Stimulated activated CD8-positive, alpha-beta memory T cell treated with anti-CD3 and anti-CD28 coated beads, Interleukin-4, amount 100 ng/mL, for 48 hours (primary cell): ENCODE data around the gene NUDCD3.
"Not testable (repeated sequence)": the region's sequence is repeated elsewhere in the genome, so short reads cannot be mapped to it uniquely, and the experiment has no call there.

ENCODE experiments used
- DNase-seq: peaks from one replicate; pipeline ENCODE4 v3.0.0-alpha.2; 2020

The NUDCD3 gene

DNA sequence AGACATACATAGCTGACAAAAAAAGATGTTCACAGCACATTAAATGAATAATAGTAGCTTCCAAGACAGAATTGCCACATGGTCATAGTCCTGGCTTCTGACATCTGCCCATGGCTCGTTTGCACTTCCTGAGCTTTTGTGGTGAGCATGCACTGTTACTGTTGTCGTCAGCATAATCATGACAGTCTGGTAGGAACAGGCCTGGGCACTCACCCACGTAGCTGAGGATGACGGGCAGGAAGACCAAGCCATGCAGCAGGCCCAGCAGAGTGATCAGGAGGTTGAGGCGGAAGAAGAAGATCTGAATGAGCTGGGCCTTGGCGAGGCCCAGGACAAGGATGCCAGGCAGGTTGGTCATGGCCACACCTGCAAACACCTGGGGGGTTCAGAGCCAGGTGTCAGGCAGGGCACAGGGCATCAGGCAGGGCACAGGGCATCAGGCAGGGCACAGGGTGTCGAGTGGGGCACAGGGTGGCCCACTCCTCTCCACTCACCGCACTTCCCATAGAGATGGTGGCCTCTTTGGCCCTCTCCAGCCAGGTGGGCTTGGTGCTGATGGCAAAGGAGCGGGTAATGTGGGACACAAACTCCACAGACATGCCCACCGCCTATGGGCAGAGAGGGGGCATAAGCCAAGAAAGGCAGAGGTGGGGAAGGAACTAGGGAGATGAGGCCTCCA lies 25.3 kb upstream of the NUDCD3 start:
- DNase-seq, result no peak

DNA sequence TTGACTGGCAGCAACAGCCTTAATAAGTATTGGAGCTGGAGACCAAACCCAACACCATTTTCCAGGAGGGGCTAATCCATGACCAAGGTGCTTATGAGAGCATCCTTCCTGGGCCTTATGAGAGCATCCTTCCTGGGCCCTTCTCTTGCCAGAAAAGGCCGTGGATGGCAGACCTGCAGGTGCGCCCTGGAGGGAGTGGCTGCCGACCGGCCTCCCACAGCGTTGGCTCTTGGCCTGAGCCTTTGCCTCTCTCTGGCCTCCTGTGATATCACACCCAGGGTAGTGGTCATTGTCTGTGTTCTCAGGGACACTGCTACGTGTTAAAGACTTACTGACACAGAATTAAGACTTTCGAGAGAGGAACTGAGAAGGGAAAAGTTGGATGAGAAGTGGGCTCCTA lies 22.3 kb upstream of the NUDCD3 start:
- no peak for DNase-seq

DNA sequence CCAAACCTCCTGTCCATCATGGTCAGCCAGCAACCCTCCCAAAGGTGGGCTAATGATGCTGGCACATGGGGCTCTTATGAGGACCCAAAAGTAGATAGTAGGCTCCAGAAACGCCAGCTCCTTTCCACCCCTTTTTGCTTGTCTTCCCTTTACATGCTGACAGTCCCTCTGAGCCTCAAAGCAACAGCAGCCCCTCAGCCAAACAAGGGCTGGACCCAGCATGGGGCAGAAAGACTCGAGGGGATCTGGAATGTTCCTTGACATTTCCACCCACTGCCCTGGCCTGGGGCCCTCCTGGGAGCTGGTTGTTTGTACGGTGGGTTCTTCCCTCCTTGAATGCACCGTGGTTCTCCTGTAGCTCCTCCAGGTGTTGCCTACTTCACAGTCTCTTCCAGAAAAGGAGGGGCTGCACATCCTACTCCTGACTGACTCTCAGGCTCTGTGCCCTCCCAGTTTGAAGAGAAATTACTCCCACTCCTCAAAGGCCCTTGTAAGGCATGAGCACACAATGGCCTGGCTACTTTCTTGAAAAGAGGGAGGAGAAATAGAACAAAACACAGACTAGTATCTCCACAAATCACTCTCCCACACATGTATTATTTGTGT lies 21.5 kb upstream of the NUDCD3 start:
- DNase-seq, result no peak

DNA sequence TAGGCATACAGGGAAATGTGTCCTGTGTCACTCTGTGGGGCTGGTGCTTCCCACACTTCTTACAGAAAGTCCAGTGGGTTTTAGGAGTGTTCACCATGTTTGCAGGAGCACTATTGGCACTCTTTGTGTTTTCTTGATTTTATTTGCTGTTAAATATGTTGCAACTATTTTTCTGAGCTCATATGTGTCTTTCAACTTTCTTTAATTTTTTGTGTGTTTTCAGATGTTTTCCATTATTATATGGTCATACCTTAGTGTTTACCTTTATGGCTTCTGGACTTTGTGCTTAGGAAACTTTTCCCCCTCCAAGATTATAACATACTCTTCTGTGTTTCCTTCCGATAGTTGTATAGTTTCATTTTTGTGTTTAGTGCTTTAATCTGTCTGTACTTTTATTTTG lies 20.8 kb upstream of the NUDCD3 start:
- no peak for DNase-seq

DNA sequence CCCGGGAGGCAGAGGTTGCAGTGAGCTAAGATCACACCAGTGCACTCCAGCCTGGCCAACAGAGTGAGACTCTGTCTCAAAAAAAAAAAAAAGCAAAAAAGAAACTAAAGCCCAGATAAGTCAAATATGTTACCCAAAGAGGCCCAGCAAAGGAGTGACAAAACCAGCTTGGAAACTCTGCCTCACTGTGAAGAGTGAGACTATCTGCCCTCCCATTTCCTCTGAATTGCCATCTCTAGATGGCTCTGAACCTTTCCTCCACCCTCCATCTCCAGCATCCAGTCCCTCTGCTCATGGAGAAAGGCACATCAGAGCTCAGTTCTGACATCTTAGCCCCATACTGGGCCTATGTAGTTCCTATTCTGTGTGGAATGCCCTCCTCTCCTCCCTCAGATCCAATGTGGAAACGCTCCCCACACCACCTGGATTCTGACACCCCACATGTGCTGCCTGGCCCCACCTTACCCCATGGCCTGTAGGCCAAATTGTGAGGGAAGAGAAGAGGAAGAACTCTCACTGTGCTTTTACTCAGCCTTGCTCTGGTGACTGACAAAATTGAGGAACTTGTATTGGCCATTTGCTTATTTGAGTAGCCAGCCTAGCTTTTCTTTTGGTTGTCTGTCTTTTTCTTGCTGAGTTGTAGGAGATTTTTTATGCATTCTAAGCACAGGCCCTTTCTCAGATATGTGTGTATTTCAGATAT lies 18.0 kb upstream of the NUDCD3 start:
- DNase-seq, result no peak

DNA sequence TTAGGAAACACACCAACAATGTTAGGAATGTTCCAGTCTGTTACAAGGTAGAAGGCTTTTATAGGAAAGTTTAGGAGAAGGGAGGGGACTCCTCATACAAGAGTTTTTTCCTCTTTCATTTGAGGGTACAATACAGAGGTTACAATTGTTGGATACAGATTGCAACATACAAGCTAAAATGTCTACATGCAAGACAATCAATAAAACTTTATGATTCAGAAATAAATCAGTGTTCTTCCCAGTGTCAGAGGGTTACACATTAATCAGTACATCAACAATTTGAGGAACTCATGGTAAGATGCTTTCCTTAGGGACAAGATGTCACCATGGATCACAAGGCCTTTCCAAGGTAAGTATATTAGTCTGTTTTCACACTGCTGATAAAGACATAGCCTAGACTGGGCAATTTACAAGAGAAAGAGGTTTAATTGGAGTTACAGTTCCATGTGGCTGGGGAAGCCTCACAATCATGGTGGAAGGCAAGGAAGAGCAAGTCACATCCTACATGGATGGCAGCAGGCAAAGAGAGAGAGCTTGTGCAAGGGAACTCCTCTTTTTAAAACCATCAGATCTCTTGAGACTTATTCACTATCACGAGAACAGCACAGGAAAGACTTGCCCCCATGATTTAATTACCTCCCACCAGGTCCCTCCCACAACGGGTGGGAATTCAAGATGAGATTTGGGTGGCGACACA lies 16.3 kb upstream of the NUDCD3 start:
- DNase-seq, result not testable (repeated sequence)

DNA sequence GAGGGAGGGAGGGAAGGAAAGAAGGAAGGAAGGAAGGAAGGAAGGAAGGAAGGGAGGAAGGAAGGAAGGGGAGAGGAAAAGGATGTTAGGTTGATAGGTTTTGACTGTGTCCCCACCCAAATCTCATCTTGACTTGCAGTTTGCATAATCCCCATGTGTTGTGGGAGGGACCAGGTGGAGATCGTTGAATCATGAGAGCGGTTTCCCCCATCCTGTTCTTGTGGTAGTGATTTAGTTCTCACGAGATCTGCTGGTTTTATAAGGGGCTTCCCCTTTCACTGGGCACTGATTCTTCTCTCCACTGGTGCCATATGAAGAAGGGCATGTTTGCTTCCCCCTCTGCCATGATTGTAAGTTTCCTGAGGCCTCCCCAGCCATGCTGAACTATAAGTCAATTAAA lies 15.1 kb upstream of the NUDCD3 start:
- no peak for DNase-seq

DNA sequence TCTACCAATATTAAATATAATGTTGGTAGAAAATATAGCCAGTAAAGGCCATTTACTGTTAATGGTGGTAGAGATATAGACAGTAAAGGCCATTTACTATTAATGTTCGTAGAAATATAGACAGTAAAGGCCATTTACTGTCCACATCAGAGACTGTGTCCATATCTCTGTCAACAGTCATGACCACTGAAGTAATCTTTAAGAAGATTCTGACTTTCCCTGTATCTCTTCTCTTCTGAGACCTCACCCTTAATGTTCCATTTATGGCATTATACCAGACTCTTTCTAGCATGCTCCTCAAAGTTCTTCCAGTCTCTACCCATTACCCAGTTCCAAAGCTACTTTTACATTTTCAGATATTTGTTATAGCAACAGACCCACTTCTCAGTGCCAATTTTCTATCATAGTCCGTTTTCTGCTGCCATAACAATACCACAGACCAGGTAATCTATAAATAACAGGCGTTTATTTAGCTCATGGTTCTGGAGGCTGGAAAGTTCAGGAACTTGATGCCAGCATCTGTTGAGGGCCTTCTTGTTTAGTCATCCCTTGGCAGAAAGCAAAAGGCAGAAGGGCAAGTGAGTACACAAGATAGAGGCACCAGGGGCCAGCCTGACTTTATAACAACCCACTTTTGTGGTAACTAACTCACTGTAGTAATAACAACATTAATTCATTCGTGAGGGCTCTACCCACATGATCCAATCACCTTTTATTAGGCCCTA lies 7.9 kb upstream of the NUDCD3 start:
- no peak for DNase-seq

DNA sequence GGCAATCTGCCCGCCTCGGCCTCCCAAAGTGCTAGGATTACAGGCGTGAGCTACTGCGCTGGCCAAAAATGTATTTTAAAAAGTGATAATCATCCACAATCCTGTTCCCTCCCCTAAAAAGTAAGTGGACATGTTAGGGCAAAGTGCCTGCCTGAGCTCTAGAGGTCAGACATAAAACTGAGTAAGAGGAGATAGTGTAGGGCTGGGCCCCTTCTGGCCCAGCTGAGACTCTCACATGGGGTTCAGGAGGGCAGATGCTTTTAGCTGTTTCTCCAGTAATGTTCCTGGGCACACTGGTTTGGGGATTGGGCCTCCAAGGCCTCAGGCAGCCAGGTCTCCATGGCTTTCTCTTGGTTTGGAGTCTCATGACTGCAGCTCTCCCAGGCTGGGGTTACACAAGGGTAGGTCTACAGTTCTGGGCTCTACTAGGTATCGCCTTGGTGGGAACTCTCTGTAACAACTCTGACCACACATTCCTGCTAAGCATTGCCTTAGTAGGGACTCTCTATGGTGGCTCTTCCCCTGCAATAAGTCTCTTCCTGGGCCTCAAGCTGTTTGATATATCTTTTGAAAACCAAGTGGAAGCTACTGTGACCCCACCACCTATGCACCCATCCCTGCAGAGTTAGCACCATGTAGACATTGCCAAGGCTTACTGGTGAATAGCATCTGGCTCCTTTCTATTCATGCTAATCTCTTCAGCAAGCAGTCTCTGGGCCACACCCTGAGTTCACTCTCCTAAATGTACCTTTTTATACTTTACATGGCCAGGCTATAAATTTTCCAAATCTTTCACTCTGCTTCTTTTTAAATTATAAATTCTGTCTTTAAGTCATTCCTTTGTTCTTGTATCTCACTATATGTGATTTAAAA lies 6.9 kb upstream of the NUDCD3 start:
- no peak for DNase-seq

DNA sequence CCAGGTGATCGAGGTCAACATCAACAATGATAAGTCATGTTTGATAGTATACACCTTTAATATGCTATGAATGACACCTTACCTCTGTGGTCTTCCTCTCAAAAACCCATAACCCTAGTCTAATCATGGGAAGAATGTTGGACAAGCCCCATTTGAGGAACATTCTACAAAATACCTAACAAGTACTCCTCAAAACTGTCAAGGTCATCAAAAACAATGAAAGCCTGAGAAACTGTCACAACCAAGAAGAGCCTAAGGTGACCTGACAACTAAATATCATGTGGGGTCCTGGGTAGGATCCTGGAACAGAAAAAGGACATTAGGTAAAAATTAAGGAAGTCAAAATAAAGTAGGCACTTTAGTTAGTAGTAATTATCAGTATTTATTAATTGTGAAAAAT lies 5.9 kb upstream of the NUDCD3 start:
- no peak for DNase-seq

DNA sequence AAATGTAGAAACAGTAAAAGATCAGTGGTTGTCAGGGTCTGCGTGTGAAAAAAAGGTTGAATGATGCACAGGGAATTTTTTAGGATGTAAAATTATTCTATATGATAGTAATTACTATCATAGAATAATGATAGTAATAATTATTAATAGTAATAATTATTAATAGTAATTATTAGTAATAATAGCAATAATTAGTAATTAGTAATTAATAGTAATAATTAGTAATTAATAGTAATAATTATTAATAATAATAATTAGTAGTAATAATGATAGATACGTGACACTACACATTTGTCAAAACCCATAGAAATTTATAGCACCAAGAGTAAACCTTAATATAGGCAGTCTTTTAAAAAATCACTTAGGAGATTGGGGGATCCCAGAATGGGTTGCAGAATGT lies 4.5 kb upstream of the NUDCD3 start:
- DNase-seq, result no peak

DNA sequence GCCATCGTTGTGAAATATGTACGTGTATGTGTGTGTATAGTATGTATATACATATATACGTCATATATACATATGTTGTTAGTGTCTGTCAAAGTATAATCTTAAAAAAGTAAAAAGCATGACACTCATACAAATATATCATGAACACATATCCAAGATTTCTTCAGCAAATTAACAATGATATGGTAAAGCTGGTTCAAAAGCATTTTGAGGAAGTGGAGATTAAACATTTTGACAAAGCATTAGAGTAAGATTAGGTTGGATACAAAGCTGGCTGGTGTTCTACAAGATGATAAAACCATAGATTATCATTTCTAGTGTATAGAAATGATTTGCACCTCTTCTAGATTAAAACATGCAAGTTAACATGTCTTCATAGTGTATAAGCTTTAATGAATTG lies 771 bp upstream of the NUDCD3 start:
- no peak for DNase-seq

DNA sequence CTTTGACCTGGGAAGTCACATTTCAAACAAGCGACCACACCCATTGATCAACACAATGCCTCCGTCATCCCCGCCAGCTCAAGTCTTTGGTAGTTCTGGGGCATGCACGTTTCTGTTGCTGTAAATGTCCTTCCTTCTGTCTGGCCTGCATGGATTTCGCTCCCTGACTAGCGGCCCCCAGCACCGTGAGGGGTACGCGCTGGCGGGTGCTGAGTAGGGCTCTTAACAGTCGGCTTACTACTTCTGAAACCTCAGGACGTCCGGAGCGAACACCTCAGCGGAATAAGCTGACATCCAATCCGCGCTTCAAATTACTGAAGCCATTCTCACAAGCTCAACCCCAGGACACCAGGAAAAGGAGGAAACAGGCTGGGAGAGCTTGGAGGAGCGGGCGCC lies 505 bp downstream of the NUDCD3 start:
- DNase-seq, result no peak

DNA sequence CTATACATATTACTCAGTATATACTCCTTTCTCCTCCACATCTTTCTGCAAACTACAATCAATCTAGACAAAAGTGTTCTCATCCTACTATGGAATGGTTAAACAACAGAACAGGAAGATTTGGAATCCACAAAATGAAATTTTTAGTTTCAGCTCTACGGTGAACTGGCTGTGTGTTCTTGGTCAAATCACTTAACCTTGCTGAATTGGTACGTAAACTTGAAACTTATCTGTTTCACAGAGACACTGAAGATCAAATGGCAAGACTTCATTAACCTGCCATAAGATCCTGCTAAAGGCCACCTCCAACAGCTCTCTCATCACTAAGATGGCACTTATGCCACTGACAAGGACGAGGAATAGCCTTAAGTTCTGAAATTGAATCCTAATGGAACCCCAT lies 1.5 kb downstream of the NUDCD3 start:
- DNase-seq, result no peak

DNA sequence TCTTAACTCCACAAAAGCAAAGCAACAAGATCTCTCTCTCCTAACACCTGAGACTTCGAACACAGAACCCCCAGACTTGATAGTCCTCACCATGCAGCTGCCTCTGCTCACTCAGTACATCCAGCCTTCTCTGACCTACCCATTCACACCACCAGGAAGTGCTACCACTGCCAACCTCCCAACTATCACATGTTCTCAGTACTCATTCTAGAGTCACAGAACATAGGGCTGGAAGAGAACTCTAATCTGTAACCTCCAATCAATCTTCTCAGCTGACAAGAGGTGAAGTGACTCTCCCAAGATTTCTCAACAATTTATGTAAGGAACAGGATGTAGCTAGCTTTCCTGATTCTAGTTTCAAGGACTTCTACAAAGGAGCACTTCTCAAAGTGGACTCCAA lies 3.8 kb downstream of the NUDCD3 start:
- DNase-seq, result no peak

DNA sequence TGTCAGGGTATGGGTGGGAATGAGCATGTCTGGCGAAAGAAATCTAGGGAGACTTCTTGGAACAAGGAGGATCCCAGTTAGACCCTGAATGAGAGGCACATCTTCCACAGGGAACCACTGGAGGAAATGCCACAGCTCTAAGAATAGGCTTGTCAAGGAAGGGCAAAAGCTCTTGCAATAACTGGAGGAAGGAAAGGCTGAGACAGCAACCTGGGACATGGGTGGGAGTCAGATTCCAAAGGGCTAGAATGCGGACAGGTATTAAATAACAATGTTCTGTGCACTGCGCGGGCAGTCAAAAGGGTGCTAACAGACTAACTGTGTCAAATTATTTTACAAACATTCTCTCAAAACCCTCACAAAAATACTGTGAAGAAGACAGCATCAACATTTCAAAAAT lies 4.5 kb downstream of the NUDCD3 start:
- no peak for DNase-seq

DNA sequence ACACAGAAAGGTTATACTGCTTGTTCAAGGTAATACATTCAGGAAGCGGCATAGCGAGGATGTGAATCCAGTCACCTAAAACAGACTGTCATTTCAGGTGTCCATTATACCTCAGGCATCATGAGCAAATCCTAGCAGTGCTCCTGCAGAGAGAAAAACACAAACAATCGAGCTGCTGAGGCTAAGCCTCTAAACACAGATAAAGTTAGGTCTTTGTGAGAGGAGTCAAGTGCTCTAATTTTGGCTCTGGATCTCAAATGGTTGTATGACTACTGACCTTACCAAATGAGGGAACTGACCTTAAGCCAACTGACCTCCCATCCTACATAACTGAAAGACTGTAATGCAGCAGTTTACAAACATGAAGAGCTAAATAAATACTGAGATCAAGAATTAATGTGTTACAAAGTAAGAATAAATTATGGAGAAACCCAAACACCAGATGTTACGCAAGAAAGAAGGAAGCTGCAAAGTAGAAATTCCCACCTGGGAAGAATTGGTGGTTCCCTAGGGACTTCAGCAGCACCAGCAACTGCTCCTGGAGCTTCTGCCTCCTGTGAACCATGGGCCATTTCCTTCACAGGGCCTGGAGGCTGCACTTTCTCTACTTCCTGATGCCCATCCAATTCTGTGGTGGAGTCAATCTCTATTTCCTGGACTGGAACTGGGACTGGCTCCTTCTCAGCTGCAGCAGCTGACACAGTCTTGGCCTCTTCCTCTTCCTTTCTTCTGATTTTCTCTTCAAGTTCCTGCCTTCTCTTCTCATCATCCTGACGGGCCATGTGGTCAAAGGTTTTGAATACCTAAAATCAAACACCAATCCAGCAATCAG lies 5.8 kb downstream of the NUDCD3 start:
- no peak for DNase-seq

DNA sequence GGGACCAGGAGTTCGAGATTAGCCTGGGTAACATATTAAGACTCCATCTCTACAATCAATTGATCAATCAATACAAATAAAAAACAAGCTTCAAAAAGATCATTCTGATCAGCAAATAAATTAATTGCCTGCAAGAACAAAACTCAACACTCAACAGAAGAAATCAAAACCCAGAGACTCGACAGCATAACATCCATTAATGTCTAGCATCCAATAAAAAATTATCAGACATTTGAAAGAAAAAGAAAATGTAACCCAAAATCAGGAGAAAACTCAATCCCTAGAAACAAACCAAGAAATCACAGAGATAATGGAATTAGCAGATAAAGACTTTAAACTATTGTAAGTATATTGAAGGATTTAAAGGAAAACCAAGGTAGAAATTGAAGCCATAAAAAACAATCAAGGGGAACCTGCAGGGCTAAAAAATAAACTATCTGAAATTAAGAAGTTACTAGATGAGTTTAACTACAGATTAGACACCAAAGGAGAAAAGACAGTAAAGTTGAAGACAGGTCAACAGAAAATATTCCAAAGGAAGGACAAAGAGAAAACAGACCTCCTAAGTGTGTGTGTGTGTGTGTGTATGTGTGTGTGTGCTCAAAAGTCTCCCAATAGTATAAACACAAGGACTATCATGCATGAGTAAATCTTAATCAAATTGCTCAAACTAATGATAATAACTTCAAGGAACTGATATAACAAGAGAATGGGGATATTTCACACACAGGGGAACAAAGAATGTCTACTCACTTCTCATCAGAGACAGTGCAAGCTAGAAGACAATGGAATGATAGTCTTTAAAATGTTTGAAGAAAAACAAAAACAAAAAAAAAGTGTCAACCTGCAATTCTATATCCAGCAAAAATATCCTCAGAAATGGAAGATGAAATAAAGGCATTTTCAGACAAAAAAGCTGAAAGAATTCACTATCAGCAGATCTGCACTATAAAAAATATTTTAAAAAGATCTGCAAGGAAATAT lies 7.7 kb downstream of the NUDCD3 start:
- no peak for DNase-seq

DNA sequence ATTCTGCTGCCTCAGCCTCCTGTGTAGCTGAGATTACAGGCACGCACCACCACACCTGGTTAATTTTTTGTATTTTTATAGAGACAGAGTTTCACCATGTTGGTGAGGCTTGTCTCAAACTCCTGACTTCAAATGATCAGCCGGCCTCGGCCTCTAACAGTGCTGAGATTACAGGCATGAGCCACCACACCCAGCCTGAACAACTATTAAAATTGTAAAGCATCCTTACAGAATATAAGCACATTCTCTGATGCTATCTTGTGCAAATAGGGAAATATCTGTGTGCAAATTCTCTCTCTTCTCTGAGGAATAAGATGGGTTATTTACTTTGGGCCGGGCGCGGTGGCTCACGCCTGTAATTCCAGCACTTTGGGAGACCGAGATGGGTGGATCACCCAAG lies 12.5 kb downstream of the NUDCD3 start:
- DNase-seq, result no peak
